NCI-H524 (cell line): Measurements from ENCODE around the gene PPP1R1B.

ENCODE experiments used
- DNase-seq, 2 experiments: peaks; one replicate each; lab custom pipeline; 2025; lab: John Stamatoyannopoulos, UW

PPP1R1B gene

DNA sequence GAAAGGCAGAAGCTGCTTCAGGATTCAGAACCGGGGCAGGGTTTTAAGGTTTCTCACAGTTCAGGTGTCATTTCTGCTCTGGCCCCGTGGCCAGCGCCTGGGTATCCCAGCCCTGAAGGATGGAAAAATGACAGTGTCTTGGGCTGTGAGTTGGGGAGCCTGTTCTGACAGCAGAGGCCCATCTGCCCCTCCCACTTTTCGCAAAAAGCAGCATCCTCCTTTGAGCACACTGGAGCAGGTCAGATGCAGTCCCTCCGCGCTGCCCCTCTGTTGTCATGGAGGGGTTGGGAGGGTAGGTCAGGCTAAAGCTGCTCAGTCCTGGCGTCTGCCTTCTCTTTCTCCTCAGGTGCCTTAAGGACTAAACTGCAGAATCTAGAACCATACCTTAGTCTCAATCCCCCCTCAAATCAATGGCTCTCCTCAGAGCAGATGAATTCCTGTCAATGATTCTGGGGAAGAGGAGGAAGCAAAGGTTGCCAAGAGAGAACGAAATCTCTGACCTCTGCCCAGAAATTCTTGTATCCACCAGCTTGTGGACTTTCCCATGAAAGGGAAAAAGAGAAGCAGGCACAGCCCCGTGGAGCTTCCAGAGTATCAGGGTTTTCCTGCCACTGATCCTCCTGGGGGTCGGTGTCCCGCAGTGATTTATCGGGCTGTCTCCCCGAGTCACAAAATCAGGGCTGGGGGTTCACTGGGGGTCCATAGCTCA lies 26.3 kb upstream of the PPP1R1B start:
- no peak for DNase-seq

DNA sequence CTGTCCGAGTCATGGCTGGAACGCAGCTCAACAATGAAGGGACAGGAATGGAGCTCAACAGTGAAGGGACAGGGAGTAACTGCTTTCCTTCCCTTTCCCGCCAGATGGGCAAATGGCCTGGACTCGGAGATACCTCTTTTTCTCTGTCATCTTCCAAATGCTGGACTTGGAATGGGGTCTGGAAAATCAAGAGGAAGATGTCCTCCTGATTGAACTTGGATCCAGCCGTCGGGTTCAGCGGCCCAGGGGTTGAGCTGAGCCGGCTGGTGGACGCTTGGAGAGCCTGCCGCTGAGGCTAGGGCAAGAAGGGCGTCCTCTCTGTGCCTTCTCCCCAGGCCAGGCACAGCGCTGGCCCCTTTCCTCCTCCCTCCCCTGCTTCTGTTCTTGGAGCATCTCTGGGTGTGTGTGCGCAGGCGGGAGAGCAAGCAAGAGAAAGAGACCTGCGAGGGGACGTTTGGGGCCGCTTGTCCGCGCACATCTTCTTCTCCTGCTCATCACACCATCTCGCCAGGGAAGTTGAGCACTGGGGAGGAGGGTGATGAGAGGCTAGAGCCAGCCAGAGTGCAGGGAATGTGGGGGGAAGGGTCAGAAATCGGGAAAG lies 25.7 kb upstream of the PPP1R1B start:
- no peak for DNase-seq

DNA sequence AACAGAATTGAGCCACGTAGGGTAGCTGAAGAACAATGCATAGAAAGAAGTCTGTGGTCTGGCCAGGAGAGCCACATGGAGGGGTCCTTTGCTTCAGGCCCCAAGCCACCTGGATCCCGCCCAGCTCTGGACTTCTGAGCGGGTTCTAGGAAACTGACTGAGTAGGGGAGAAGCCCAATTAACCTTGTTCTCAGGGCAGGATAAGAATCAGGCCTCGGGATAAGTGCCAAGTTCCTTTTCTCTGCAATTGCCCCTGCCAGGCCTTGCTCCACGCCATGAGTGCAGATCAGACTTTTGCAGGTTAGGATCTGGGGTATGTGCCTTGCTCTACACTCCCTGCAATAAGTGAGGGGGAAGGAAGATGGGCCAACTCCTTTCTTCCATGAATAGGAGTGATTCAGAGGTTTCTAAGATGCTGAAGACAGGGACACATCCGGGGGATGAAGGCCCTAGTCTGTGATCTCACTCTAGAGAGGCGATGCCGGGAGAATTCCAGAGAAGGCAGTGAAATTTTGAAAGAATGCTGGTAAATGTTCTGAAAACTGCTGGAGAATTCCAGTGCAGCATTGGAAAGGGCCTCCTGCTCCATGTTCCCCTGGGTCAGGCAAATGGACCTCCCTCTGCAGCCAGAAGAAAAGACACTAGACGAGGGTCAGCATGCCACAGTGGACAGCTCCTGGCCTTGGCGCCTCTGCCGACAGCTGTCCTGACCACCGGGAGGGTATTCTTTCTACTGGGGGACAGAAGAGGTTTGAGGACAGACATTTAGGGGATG lies 24.8 kb upstream of the PPP1R1B start:
- DNase-seq, result no peak

DNA sequence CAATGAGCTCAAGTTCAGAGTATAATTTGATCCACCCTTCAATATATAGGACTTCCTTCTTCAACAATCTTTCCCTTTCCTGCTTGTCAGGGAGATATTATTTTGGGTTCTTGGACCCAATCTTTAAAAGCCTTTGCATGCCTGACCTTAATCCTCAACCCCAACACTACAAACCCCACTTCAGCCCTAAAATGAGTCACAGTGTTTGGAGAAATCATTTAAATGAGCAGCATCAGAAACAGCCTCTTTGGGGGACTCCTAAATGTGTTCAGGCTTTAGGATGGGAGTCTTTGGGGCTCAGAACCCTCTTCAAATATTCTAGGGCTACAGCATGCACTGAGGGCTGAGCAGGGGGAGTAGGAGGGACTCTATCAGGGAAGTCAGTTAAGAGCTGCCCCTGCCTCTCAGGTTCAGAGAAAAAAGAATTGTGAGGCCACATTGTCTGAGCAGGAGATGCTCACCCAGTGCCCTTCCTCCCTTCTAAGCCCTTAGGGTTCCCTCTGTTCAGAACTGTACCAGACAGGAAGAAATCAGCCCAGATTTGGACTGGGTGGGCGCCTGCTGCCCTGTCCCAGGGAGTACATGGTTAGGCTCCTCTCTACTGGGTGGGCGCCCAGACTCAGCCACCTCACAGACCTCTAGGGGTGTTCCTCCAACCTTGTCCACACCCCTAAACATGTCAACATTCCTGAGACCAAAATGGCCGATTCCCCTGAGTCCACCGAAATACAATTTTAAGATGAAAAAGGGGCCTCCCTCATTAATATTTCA lies 24.0 kb upstream of the PPP1R1B start:
- no peak for DNase-seq

DNA sequence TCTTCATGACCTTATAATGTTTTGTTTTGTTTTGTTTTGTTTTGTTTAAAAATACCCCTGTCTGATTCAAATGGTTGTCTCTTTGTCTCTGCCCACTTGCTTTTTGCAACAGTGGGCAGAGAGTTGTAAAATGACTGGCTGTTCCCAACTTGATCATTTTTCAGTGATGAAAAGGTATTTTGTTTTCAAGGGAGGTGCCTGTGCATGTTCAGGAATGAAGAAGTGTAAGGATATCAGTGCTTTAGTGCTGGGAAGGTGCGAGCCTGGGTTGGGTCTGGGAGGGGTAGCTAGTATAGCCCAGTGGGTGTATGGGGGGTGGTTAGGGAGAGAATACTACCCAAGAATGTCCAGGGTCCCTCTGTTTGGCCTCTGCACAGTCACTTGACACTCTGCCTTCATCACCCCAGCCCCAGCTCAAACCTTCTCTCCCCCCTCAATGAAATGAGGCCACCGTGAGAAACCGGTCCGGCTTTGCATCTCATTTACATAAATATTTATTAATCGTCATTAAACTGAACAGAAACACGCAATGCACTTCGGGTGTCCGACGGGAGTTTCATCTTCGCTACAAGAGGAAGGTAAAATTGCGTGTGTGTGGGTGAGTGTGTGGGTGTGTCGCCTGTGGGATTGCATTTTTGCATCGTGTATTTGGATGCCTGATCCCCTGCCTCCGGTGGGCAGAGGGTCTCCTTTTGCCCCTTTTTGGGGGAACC lies 23.3 kb upstream of the PPP1R1B start:
- no peak for DNase-seq

DNA sequence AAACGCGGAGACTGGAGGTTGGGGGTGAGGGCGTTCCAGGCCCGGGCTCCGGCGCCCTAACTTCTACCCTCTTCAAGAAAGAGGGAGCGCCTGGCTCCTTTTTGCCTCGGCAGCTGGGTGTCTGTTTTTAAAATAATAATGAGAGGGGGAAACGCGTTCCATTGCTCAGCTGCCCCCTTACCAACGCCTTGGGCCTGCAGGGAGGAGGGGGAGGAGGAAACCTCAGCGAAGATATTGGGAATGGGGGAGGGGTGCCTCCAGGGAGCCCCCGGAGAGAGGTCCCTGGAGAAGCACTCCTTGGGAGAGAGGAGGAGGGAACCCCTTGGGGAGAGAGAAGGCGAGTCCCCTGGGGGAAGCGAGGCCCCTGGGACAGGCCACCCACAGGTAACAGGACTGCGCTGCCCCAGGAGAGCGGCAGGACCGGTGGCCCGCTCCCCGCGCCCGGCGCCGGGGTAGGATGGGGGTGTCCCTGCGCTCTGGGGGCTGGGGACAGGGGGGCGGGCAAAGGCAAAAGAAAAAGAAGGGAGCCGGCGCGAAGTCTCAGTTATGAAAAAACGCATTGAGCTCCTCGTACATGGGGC lies 21.8 kb upstream of the PPP1R1B start:
- no peak for DNase-seq

DNA sequence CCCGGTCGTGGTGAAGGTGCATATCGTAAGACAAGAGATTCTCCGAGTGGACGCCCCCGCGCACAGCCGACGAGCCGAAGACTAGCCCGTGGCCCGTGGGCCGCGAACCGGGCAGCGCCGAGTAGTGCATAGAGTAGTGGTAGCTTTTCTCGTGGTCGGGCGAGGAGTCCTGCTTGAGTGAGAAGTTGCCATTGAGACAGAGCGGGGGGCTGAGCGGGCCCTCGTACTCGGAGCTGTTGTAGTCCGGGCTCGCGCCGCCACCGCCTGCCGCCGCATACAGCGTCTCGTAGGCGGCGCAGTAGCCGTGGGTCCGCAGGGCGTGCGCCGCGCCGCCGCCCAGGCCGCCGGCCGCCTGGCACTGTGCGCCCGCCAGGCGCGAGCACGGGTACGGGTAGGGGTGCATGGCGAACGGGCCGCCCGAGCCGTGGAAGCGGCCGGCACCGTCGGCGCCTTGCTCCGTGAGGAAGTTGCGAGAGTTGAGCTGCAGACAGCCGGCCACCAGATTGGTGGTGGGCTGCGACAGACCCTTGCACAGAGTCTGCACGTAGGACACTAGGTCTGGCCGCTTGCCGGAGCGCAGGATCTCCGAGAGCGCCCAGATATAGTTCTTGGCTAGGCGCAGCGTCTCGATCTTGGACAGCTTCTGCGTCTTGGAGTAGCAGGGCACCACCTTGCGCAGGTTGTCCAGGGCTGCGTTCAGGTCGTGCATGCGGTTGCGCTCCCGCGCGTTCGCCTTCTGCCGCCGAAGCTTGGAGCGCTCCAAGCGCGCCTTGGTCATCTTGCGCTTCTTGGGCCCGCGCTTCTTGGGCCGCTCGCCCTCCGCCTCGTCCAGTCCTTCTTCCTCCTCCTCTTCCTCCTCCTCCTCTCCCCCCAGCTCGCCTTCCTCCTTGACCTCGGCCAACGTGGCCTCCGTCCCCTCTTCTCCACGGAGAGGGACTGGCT lies 21.0 kb upstream of the PPP1R1B start:
- no peak for DNase-seq

DNA sequence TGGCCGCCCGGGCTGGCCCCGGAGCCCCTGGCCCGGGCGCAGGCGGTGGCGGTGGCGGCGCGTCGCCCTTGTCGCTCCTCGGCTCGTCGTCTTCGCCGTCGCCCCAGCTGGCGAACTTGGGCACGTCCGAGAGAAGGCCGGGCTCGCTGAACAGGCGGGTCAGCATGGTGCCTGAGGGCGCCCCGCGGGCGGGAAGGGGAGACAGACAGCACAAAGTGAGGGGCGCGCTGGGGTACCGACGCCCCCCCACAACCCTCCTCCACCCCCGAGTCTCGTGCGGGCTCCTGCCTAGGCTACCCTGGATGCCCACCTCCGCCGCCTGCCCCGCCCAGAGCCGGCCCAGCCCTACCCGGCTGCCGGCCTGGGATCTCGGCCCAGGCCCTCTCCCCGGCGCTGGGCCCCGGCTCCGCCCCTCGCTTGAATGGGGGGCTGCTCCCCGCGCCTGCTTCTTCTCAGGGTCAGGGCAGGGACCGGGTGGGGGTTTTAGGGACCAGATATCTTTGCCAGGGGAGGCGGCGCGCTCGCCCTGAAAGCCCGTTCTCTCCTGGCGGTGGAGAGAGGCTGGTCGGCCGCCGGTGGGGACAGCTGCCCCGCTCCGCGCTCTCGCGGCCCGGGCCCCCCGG lies 20.2 kb upstream of the PPP1R1B start:
- DNase-seq, result no peak

DNA sequence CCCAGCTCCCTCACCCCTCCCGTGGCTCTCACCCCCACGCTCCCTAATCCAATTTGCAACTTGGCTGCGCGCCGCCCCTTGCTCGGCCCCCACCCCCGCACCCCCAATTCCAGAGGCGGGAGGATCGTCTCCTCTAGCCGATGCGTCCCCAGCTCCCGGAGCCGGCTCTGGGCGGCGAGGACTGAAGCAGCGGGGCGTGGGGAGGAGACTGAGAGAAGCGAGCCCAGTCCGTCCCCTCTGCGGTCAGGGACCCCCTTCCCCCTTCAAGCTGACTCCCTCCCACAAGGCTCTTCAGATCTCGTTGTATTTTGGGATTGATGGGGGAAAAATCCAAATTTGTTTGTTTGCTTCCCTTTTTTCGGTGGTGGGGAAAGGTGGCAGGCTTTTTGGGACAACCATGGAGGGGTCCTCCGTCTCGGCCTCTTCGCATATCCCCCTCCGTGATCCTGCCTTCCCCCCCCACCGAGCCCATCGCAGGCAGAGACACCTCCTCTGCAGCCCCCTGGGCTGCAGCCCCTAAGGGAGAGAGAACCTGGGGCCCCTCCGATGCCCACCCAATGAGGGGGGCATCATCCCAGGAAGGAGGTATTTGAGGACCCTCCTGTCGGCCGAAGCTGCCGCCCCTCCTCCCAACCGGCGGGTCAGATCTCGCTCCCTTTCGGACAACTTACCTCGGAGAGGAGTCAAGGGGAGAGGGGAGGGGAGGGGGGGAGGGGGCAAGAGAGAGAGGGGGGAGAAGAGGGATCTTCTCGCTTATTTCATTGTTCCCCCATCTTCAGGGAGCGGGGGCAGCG lies 19.5 kb upstream of the PPP1R1B start:
- DNase-seq, result peak; percentile 52 to 61

DNA sequence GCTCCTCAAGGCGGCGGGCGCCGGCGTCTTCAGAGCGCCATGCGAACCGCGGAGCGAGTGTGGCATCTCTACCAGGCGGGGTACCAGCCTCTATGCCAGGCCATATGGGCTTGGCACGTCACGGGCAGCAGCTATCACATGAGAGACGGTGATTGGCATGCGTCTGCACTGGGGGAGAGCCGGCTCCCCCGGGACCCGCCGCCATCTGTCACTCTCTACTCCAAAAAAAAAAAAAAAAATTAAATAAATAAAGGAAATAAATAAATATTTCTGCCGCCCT lies 19.0 kb upstream of the PPP1R1B start, which contains the start of gene NEUROD2:
NEUROD2 (minus strand) TSS at position 70 of the 280 bp plus-strand sequence. CDS start 1,321 bp downstream, outside the sequence.
- peak; percentile 94 to 96 for DNase-seq

DNA sequence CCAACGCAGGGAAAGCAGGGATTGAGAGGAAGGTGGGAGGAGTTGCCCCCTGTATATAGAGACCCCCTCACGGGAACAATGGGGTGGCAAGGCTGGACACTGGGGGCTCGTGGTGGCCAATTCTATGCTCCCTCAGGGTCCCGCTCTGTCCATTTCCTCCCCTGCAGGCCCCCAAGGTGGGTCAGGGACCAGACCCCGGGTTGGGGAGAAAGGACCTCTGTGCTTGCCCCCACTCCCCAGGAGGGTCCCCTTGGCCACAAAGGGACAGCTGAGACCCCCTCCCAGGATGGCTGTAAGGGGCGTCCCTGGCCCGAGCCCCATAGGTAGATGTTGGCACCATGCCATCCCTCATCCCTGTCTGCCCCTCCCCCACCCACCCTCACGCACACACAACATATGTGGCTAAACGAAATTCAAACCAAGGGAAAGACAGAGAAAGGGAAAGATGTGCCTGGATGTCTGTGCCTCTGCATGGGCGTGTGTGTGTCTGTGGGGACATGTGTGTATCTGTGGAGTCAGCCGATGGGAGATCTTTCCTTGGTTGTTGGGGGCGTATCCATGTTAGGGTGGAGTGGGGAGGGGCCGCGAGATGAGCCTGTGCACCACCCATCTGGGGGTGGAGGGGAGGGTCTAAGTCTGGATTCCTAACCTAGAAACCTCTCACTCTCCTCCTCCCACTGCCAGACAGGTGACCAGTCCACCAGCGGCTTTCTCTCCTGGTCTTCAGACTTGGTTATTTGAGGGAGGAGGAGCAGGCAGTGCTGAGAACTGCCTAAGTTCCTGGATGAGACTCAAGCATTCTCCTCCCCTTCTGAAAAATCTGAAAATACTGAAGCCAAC lies 18.4 kb upstream of the PPP1R1B start:
- DNase-seq, result peak; percentile 77 to 87

DNA sequence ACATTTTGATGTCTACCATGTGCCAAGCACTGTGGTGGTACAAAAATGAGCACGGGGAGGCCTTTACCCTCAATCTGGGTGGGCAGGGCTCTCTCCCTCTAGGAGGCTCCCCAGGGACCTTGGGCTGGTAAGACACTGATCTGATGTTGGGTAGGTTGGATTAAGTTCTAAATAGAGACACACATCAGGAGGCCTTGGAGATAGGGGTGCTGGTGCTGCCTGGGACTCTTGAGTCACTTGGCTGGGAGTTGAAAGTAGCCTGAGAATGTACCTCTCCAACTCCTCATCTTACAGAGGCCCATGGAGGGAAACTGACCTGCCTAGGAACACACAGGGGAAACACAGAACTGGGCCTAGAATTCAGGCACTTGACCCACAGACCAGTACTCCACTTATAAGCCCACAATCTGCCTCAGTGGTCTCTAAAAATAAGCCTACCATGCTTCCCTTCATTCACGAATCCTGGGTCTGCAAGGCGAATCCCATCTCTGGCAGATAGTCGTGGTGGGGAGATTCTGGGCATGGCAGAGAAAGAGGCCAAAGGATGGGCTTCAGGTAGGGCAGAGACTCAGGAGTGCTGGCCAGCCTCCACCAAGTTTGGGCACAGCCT lies 17.2 kb upstream of the PPP1R1B start:
- no peak for DNase-seq

DNA sequence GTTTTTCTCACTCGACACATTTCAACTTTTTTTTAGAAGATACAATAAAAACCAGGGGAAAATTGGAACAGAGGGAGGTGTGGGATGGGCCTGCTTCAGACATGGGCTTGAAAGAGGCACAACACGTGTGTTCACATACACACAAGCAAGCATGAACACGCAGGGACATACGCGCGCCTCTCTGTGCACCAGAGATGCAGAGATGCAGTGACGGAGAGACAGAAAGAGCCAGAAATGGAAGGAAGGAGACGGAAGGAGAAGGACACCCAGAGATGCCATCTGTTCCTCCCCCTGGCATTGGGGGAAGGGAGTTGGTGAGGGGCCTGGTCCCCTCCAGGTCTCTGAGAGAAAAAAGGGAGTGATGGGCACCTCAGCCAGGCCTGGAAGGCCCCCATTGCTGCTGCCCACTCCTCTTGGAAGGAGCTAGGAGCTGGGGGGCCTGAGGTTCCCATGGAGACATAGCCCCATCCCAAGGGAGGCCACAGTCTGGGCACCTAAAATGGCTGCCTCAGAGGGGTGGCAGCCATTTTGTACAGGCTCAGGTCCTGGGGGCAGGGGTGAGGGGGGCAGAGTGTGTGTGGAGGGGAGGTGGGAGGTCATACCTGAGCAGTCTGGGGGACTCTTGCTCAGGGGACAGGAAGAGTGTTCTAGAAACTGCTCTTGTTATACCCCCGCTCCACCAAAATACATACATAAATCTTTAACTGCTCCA lies 15.2 kb upstream of the PPP1R1B start:
- DNase-seq, result peak; percentile 33 to 36

DNA sequence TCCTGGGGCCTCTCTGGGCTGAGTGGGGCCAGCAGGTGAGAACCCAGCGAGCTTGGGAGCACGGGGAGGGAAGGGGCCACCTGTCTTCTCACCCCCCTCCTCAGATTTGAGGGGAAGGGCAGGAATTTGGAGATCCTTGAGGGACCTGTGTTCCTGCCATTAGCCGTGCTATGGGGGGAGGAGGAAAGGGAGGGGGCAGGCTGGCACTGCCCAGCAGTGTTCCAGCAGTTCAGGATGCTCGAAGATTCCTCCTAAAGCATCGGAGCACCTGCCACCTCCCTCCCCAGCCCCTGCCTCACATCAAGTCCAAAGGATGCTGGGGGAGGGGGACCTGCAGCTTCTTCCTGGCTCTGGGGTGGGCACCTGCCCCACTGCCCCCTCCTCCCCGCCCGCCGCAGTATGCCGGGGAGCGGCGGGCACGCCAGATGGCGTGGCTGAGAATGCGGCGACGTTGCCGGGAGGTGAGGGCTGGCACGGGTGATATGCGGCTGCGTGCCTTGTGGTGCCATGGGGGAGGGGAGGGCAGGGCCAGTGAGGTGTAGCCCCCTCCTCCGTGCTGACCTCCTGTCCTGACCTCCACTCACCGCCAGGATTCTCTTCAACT lies 14.4 kb upstream of the PPP1R1B start:
- peak; percentile 91 to 92 for DNase-seq

DNA sequence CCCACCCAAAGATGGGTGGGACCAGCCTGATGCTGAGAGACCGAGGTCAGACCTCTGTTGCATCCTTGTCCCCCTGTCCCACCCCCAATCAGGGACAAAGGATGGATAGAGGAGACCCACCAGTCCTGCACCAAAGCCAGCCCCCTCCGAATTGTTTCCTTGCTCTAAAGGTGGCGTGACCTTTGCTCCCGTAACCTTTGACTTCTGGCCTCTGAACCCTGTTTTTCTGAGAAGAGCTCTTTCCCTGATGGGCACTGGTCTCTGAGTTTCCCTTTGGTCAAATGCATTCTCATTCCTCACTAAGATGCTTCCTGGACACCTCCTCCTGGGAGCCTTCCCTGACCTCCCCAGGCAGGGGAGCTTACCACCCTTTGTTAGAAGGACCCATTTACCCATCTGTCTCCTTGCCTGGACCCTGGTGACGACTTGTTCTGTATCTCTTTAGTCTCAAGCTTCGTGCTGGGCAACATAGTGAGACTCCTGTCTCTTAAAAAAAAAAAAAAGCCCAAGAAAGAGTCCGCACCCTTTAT lies 13.8 kb upstream of the PPP1R1B start:
- no peak for DNase-seq

DNA sequence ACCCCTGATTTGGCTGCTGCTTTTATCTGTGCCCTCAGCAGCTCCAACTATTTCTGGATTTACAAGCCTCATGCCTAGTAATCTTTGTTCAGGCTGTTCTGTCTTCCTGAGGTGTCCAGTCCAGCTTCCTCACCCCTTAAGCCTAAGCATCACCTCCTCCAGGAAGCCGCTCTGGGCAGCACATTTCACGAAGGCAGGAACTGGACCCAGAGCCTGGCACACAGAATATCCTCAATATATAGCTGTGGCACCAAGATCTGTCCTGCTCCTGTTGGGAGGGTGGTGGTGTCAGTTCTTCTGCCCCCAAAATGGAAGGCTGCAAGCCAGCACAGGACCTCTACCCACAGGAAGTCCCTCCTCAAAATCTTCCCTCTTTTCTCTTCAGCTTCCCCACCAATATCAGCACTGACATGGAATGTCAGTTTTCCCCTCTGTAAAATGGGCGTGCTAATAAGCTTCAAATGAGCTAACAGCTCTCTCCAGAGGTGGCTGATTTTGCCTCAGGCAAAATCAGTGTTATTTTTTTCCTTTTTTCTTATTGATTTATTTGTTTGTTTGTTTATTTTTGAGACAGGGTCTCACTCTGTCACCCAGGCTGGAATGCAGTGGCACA lies 12.1 kb upstream of the PPP1R1B start:
- DNase-seq, result no peak
